ENCODE data around the gene TNC. TPM values are rescaled to one million over a fixed set of nuclear protein-coding genes. Genes with fewer than 3 reads are reported as not detected.

The TNC gene
- total and polyA plus RNA-seq, 11 donors = 0.53 to 98.7 (median 6.9) TPM

DNA sequence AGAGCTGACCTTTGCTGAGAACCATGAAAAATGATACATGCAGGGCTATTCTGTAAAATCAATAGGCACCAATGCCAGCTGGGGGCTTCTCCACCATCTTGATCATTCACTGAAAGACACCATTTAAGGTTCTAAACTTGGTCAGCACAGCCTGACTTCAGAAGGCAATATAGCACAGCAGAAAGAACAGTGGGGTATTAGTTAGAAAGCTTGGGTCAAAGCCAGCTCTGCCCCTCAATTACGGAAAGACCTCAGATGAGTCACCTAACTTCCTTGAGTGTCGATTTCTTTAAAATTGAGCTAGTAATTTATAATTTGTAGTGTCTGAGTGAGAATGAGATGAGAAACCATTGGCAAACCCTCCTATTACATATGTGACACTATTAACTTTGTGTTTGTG lies 3.4 kb downstream of the TNC start:
- H3K36me3 ChIP-seq = no peaks in the 10 kb centered on the region
- peaks cover 0 to 21% (median 10%) of the 10 kb centered on the region in 12 donors for H3K4me1 ChIP-seq
- 60 to 74% (median 67%) methylated on average over 2 of the region's 2 CpGs for WGBS, 4 donors
- peak overlapping the region in 1 of 12 donors; percentile 86 for H3K27ac ChIP-seq
- no peak overlapping the region for H3K4me3 ChIP-seq
- no peak for TF ChIP-seq POLR2A (IDR thresholded peaks at IDR 0.05)
- TF ChIP-seq, protein P1, sequence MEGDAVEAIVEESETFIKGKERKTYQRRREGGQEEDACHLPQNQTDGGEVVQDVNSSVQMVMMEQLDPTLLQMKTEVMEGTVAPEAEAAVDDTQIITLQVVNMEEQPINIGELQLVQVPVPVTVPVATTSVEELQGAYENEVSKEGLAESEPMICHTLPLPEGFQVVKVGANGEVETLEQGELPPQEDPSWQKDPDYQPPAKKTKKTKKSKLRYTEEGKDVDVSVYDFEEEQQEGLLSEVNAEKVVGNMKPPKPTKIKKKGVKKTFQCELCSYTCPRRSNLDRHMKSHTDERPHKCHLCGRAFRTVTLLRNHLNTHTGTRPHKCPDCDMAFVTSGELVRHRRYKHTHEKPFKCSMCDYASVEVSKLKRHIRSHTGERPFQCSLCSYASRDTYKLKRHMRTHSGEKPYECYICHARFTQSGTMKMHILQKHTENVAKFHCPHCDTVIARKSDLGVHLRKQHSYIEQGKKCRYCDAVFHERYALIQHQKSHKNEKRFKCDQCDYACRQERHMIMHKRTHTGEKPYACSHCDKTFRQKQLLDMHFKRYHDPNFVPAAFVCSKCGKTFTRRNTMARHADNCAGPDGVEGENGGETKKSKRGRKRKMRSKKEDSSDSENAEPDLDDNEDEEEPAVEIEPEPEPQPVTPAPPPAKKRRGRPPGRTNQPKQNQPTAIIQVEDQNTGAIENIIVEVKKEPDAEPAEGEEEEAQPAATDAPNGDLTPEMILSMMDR (IDR thresholded peaks at IDR 0.05) = no peak
- peaks cover 0 to 36% (median 14%) of the 10 kb centered on the region in 9 donors for H3K27me3 ChIP-seq
- no peak for ATAC-seq
- intact Hi-C loops (cut with DNase I) = no loop called here
- H3K9me3 ChIP-seq = no peaks in the 10 kb centered on the region
- DNase-seq = no peak

DNA sequence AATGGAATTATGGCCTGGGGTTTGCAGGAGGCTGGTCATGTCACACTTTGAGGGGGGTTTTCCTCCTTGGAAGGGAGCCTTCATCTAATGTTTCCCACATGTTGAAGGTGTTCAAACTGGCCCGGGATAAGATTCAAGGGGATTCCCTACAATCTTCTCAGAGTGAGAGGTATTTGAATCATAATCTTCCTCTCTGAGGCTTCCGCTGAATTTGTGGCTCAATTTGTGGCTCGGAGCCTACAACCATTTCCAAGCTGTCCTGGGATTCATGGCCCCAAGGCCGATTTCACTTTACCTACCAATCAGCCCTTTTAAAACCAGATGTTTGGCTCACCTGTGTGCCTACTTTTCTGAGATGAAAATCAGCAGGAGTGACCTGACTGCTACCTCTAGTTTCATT lies 3.9 kb downstream of the TNC start:
- intact Hi-C loops (cut with DNase I) = no loop called here
- no peaks in the 10 kb centered on the region for H3K9me3 ChIP-seq
- peaks cover 0 to 36% (median 13%) of the 10 kb centered on the region in 9 donors for H3K27me3 ChIP-seq
- H3K36me3 ChIP-seq = no peaks in the 10 kb centered on the region
- TF ChIP-seq, protein P1 (IDR thresholded peaks at IDR 0.05) = no peak
- no peak for TF ChIP-seq POLR2A (IDR thresholded peaks at IDR 0.05)
- H3K27ac ChIP-seq = peak overlapping the region in 1 of 12 donors; percentile 86
- 83 to 93% (median 87%) methylated on average over 4 of the region's 4 CpGs for WGBS, 4 donors
- ATAC-seq (no peak), DNase-seq (no peak)
- peaks cover 0 to 18% (median 9%) of the 10 kb centered on the region in 12 donors for H3K4me1 ChIP-seq
- H3K4me3 ChIP-seq = no peak overlapping the region

DNA sequence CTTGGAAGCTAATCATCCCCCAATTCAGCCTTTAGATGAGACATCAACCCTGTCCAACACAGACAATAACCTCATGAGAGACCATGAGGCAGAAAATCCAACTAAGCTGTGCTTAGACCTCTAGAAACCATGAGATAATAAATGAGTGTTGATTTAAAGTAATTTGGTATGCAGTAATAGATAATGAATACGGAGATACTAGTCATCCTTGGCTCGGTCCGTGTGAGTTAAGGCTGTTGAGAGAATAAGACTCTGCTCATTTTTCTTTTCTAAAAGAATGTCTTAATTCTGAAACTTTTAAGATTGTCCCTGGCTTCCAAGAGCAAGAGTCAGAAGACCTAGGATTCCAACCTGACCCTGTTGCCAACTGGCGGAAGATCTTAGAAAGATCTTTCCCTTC lies 6.1 kb downstream of the TNC start:
- Histone ChIP-seq H3K27me3 (peaks cover 0 to 28% (median 8%) of the 10 kb centered on the region in 9 donors), H3K9me3 (no peaks in the 10 kb centered on the region), H3K4me3 (no peak overlapping the region), H3K4me1 (peaks cover 0 to 4% (median 0%) of the 10 kb centered on the region in 12 donors), H3K36me3 (no peaks in the 10 kb centered on the region), H3K27ac (peak overlapping the region in 1 of 12 donors; percentile 86)
- TF ChIP-seq, protein P1 (IDR thresholded peaks at IDR 0.05) = no peak
- TF ChIP-seq POLR2A (IDR thresholded peaks at IDR 0.05) = no peak
- DNase-seq (no peak), ATAC-seq (no peak)
- intact Hi-C loops (cut with DNase I) = no loop called here
- 73 to 81% (median 74%) methylated on average over 4 of the region's 4 CpGs for WGBS, 4 donors

DNA sequence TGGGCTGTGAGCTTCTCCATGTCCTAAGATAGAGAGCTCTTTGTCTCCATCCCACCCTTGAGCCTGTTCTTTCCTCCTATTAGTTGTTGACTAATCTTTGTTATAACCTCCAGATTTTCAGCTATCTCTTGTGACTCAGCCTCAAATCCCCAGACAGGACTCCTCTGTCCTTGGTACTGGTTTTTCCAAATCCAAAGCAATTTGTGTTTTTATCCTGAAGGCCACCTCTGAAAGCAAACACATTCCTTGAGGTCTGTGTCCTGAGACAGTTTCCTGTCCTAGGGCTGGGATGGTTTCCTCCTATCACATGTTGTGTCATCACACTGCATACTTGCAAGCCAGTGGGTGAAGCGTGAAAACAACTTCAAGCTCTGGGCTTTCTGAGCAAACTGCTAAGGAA lies 8.5 kb downstream of the TNC start:
- Histone ChIP-seq H3K36me3 (no peaks in the 10 kb centered on the region), H3K4me3 (no peak overlapping the region), H3K27ac (peak overlapping the region in 1 of 12 donors; percentile 86), H3K9me3 (no peaks in the 10 kb centered on the region), H3K4me1 (peaks cover 0 to 4% (median 0%) of the 10 kb centered on the region in 12 donors), H3K27me3 (peaks cover 0 to 9% (median 0%) of the 10 kb centered on the region in 9 donors)
- DNase-seq (no peak), ATAC-seq (peak in 1 of 4 donors; percentile 51)
- TF ChIP-seq, protein P1 (IDR thresholded peaks at IDR 0.05) = no peak
- TF ChIP-seq POLR2A (IDR thresholded peaks at IDR 0.05) = no peak
- 60 to 72% (median 65%) methylated on average over 1 of the region's 1 CpG for WGBS, 4 donors
- intact Hi-C loops (cut with DNase I) = no loop called here

All from heart left ventricle (tissue), 16 donors.